Myocyte (in vitro differentiated cells): ENCODE data around the gene ZNF219. TPM values are rescaled to one million over a fixed set of nuclear protein-coding genes. Genes with fewer than 3 reads are reported as not detected.

Experiments used
- DNase-seq: peaks from one replicate; pipeline ENCODE4 v3.0.0-alpha.2; 2012; ENCODE audit warnings: low read depth
- total RNA-seq: library from RNA; depleted of rRNA; stranded (reverse); fragments of >200 nt; gene quantifications from 2 replicates; pipeline ENCODE4 v1.2.3, GENCODE V29; 2014

The ZNF219 gene
- total RNA-seq, 1 donor from 2014 or later, result 33.2 TPM

GRCh38 chr14:21102521-21103410 is 4.3 kb upstream of the ZNF219 start:
- no peak for DNase-seq

DNA sequence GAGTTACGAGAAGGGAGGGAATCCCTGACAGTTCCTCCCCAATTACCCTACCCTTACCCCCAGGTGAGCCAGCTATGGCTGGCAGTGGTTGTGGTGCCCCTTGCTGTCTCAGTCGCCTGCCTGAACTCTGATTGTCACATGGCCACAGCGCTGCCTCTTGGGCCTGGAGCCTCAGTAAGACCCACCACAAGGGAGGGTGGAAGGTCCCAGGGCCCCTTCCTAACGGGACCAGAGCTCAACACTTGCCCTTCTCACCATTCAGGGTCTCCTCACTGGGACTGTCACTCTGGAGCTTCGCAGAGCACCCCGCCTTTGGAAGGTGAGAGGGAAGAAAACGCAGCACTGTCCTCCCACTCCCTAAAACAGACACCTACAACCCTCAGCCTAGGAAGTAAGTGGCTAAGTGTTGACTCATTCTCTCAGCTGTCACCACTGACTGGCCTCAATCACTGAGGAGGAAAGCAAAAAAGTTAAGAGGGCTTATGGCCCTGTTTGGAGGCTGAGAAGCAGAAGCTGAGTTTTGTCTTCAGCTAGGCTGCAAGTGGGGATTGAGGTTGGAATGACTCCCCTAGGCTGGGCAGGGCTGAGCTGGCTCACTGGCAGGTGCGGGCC is 3.5 kb upstream of the ZNF219 start:
- no peak for DNase-seq

GRCh38 chr14:21100931-21101330 is 2.5 kb upstream of the ZNF219 start, which contains the start of gene TMEM253:
Gene TMEM253 (plus strand): TSS chr14:21101066. CDS start chr14:21101344, 278 bp downstream.
- no peak for DNase-seq

GRCh38 chr14:21099596-21099985 is 1.1 kb upstream of the ZNF219 start:
- no peak for DNase-seq

GRCh38 chr14:21098892-21099595 is 589 bp upstream of the ZNF219 start:
- no peak for DNase-seq

DNA sequence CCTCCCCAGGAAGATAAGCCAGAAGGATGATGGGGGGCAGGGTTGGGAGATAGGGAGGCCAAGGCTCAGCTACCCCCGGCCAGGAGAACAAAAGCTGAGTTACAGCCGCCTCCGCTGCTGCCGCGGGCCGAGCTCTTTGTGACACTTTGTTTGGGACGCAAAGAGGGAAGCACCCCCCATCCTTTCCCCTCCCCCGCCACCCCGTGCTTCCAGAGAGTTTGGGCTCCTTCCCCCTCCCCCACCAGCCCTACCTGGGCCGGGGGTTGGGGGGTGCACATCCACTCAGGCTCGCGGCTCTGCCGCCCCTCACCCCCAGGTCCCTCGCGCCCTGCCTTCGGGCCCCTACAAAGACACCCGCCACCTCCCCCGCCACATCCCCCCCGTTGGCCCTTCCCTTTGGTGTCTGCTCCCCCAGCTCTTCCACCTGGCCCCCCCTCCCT is 799 bp downstream of the ZNF219 start:
- DNase-seq, result no peak

GRCh38 chr14:21096978-21097635 is 1.3 kb downstream of the ZNF219 start:
- no peak for DNase-seq

GRCh38 chr14:21096438-21096837 is 2.0 kb downstream of the ZNF219 start:
- no peak for DNase-seq

GRCh38 chr14:21095430-21096205 is 2.8 kb downstream of the ZNF219 start:
- peak; percentile 74 for DNase-seq

GRCh38 chr14:21093769-21094681 is 4.4 kb downstream of the ZNF219 start:
- DNase-seq, result no peak

- DNase-seq, result no peak
These were observed 5.4 kb downstream of the ZNF219 start for GRCh38 chr14:21093018-21093417.

DNA sequence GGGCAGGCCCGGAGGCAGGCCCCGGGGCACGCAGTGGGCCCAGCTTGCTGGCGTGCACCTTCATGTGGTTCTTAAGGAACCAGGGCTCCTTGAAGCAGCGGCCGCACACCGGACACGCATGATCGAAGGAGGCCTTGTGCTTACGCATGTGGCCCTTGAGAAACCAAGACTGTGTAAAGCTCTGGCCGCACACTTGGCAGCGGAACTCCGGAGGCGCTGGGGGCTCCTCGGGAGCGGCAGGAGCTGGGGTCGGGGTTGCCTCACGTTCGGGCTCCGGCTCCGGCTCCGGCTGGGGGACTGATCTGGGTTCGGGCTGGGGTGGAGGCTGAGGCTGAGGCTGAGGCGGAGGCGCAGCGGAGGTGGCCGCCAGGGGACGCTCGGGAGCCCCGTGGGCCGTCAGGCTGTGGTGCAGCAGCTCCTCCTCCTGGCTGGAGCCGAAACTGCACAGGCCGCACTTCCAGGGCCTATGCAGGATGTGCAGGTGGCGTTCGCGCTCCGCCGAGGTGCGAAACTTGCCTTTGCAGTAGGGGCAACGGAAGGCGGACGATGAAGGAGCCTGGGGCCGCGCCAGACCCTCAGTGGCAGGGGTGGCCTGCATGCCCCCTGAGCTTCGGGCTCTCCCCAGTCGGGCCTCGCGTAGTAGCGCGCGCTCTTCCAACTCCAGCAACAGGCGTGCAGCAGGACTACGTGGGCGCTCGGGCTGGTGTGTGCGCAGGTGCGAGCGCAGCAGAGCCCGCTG is 6.0 kb downstream of the ZNF219 start:
- DNase-seq, result peak; percentile 66

DNA sequence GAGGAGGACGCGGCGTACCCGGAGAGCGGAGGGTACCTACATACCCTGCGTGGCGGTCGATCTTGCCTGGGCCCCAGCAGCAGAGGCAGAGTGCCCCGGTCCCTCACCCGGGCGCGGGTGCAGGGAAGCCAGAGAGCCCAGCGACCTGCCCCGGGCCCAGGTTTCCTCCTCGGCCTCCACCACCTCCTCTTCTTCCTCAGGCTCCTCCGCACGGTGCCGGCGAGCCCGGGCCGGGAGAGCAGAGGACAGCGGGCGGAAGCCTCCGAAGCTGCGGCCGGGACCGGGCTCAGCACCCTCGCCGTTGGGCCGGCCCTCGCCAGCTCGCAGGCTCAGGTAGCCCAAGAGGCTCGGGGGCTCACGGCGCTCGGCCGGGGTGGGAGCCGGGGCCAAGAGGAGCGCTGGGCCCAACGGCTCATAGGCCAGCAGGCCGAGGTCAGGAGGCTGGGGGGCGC is 6.6 kb downstream of the ZNF219 start:
- DNase-seq, result no peak

- no peak for DNase-seq
These were observed 7.4 kb downstream of the ZNF219 start for GRCh38 chr14:21090940-21091663.

DNA sequence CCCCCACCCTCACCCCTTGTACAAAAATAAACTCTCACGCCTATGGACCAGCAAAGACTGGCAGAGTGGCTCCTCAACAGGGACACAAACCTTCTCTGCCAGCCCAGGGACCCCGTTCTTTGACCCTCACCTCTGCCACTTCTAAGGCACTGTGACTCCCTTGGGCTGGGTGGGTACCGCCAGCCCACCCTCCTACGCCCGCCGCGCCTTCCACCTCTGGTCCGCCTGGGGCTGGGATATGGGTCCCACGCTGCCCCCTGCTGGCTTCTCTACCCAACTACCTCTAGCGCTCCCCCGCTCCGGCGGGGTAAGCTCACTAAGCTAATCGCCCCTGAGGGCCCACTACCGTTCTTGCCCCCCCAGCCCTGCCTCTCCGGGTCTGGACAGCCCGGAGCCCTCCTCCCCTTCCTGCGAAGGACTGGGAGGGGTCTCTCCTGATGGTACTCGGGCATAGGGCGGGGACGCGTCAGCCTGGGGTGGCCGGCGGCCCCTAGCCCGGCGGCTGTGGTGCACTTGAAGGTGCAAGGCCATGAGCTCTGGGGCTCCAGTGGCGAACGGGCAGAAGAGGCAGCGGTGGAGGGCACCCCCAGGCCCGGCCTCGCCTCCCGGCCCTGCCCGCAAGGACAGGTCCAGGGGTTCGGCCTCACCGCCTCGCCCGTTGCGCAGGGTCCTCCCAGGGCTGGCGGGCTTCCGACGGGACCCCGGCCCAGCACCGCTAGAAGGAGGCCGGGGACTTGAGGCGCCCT is 8.1 kb downstream of the ZNF219 start:
- no peak for DNase-seq

DNA sequence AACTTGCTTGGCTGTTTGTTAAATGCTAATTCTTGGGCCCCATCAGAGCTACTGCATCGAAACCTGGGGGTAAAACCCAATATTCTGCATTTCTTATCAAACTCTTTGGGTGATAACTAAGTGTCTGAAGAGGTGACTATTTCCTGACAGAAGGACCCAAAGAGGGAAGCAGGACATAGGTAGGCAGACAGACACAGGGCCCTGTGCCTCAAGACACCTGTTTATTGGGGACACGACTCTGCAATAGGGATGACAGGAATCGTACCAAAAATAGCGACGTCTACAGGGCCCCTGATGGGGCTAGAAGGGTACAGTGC is 8.6 kb downstream of the ZNF219 start:
- DNase-seq, result no peak

DNA sequence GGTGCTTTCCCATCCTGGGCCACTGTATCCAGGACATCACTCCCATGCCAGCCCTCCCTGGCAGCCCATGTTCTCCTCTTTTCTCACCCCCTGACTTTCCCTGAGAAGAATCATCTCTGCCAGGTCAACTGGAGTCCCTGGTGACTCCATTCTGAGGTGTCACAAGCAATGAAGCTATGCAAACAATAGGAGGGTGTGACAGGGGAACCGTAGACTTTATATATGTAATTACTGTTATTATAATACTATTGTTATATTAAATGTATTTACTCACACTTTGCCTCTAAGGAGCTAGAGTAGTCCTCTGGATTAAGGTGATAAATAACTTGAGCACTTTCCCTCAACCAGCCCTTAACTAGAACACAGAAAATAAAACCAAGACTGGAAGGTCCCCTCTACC is 9.2 kb downstream of the ZNF219 start:
- DNase-seq, result no peak
